Activated CD4-positive, alpha-beta memory T cell treated with anti-CD3 and anti-CD28 coated beads for 36 hours (primary cell): ENCODE results near the gene CRLF1. TPM values are rescaled to one million over a fixed set of nuclear protein-coding genes. Genes with fewer than 3 reads are reported as not detected.

Experiments used
- CTCF ChIA-PET: fragments of 350-600 bp; sonication (Branson Sonifier 250); formaldehyde crosslinking; loops from one replicate; lab custom pipeline; 2021; ENCODE audit warnings: antibody characterized with exemption, inconsistent platforms; lab: Charles Lee
- POLR2A ChIA-PET: fragments of 350-600 bp; sonication (Branson Sonifier 250); formaldehyde crosslinking; loops from one replicate; lab custom pipeline; 2021; ENCODE audit warnings: antibody characterized with exemption; lab: Charles Lee
- DNase-seq: peaks from one replicate; pipeline ENCODE4 v3.0.0-alpha.2; 2020
- H3K27ac Mint-ChIP-seq: one replicate; pipeline ENCODE4 v1.8.0; 2021; ENCODE audit warnings: mixed read lengths
- H3K27me3 Mint-ChIP-seq: one replicate; pipeline ENCODE4 v1.8.0; 2021; ENCODE audit warnings: mixed read lengths
- H3K36me3 Mint-ChIP-seq: one replicate; pipeline ENCODE4 v1.8.0; 2021; ENCODE audit warnings: mixed read lengths
- H3K4me1 Mint-ChIP-seq: one replicate; pipeline ENCODE4 v1.8.0; 2021; ENCODE audit warnings: low read depth, mixed read lengths
- H3K4me3 Mint-ChIP-seq: one replicate; pipeline ENCODE4 v1.8.0; 2021; ENCODE audit warnings: mild to moderate bottlenecking, mixed read lengths
- H3K9me3 Mint-ChIP-seq: one replicate; pipeline ENCODE4 v1.8.0; 2021; ENCODE audit warnings: mixed read lengths
- intact Hi-C: fragments of 100-400 bp; cut with micrococcal nuclease; formaldehyde crosslinking; loops from one replicate; pipeline ENCODE4 v1.15.1; 2023
- total RNA-seq, 2 experiments: library from RNA; stranded (reverse); gene quantifications; one replicate each; pipeline ENCODE4 v1.2.3, GENCODE V29; 2021

Gene CRLF1
- total RNA-seq, 2 experiments from 2014 or later = not detected

DNA sequence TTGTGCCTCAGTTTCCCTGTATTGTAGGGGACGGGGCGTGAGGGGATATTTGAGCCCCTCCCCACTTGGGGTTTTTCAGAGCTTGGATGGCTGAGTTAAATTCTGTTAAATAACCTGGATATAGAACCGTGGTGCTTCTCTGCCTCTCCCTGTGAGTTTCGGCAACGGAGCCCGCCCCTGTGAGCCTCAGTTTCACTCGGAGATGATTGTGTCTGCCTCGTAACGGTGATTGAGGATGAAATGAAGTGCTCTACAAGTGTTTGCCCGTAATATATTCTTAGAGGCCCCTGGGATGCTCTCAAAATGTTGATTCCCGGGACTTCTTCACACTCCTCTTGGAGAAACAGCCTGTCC is 48.4 kb downstream of the CRLF1 start:
- peaks cover 17% of the 10 kb centered on the region for H3K36me3 Mint-ChIP-seq
- H3K4me3 Mint-ChIP-seq = peak overlapping the region; percentile 86
- peaks cover 13% of the 10 kb centered on the region for H3K4me1 Mint-ChIP-seq
- CTCF ChIA-PET = interaction anchor here (0.6 to 2.3 kb wide), 11 partner anchors 14 to 170 kb away, joined by 3 to 22 read pairs (median 4); partner anchors contain the start of genes FKBP8, REX1BD and UBA52
- POLR2A ChIA-PET = interaction anchor here (1.0 to 3.7 kb wide), 7 partner anchors 13 to 362 kb away, joined by 3 to 24 read pairs (median 14); partner anchors contain the start of genes ELL, FKBP8, REX1BD and UBA52
- DNase-seq = peak; percentile 29
- H3K27ac Mint-ChIP-seq = peak overlapping the region; percentile 94
- no peaks in the 10 kb centered on the region for H3K9me3 Mint-ChIP-seq
- H3K27me3 Mint-ChIP-seq = no peaks in the 10 kb centered on the region
- intact Hi-C loops = no loop called here

DNA sequence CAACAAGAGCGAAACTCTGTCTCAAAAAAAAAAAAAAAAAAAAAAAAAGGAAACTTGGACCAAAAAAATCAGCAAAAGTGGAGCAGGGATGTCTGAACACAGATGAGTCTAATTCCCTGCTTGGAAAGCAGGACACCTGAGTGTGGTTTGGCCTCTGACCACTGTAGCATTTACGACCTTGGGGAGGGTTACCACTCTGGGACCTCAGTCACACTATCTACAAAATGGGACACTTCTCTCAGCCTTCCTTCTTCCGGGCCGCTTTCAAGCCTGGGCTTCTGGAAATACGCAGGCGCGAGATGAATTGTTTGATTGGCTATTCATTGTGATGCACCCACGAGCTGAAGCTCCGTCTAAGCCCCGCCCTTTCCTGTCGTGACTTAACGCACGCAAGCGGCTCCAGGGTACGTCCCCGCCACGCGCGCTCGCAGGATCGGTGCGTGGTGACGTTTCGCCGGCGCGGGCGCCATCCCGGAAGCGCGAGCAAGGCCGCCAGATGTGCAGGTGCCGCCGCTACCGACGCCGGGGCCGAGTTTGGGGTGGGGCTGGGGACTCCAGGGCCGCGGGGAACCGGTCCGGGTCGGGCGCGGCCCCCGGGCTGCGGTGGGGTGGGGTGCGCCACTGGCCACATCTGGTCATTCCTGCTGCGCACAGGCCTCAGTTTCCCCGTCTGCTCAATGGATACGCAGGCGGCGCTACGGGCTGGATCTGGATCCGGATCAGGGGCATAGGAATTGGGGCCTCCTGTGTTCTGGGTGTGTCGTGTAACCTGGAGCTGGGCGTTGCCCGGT is 49.0 kb downstream of the CRLF1 start, which contains the start of gene KXD1:
TSS of gene KXD1 (plus strand) at position 460 of the 791 bp plus-strand sequence. CDS start 4,187 bp downstream, outside the sequence.
- H3K4me1 Mint-ChIP-seq = peaks cover 13% of the 10 kb centered on the region
- H3K27ac Mint-ChIP-seq = peak within 1 kb of the TSS; percentile 94
- H3K4me3 Mint-ChIP-seq = peak within 1 kb of the TSS; percentile 86
- ChIA-PET CTCF (interaction anchor here (0.6 to 2.3 kb wide), 14 partner anchors 13 to 169 kb away, joined by 3 to 22 read pairs (median 4); partner anchors contain the start of genes FKBP8, REX1BD and UBA52), POLR2A (interaction anchor here (0.6 to 3.7 kb wide), 9 partner anchors 11 to 363 kb away, joined by 3 to 24 read pairs (median 3); partner anchors contain the start of genes ELL, FKBP8, REX1BD and UBA52)
- intact Hi-C loops = loop anchor here (1.0 kb wide), 4 partner anchors 13 to 79 kb away; partner anchors contain the start of genes ELL and UBA52
- H3K9me3 Mint-ChIP-seq = no peaks in the 10 kb centered on the region
- H3K36me3 Mint-ChIP-seq = peaks cover 12% of the 10 kb centered on the region
- DNase-seq = peak; percentile 99
- H3K27me3 Mint-ChIP-seq = no peaks in the 10 kb centered on the region

DNA sequence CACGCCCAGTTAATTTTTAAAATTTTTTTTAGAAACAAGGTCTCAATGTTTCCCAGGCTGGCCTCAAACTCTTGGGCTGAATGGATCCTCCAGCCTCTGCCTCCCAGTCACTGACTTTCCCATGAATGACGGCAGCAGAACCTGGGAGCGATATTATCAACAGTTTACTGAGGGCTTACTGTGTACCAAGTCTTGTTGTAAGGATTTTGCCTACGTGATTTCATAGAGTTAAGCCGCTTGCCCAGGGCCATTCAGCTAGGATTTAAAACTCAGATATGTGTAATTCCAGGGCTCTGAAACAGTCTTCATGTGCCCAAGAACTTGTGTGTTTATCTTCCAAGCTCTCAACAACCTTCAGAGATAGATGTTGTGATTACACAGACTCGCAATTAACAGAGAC is 55.0 kb downstream of the CRLF1 start:
- POLR2A ChIA-PET = interaction anchor here (0.6 kb wide), 1 partner anchor 271 kb away, joined by 3 read pairs; no protein-coding TSS in a partner anchor

DNA sequence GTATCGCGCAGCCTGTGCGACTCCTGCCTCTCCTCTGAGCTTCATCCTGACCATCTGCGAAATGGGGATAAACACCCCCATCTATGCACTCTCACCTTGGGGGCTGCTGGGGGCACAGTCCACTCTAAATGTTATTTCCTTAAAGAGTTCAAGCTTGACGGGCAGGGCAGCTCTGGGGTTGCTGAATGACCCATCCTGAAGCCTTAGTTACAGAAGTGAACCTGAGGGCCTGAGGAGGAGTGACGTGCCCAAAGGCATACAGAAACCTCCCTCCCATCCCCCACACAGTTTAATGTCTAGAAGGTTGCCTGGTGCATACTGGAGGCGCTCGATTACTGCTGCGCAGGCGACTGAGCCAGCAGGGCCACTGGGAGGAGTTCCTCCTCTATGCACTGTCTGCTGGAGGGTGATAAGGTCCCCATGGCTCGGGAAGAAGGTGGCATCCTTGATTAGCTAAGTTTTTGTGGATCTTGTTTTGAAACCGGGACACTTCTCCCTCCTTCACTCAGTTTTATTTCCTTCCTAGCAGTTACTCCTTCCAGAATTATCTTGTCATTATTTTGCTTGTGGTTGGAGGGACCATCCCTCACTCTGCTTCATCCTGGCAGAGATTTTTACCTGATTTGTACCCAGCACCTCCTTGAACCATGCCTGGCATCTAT is 62.7 kb downstream of the CRLF1 start:
- ChIA-PET CTCF (interaction anchor here (0.7 to 1.9 kb wide), 9 partner anchors 10 to 303 kb away, joined by 3 to 22 read pairs (median 4); partner anchors contain the start of genes ELL, KXD1, REX1BD and UBA52), POLR2A (interaction anchor here (0.5 to 2.7 kb wide), 8 partner anchors 9 to 139 kb away, joined by 3 to 14 read pairs (median 4); partner anchors contain the start of genes CRTC1, ELL, KXD1 and REX1BD)
- peak overlapping the region; percentile 98 for H3K27ac Mint-ChIP-seq
- H3K27me3 Mint-ChIP-seq = no peaks in the 10 kb centered on the region
- intact Hi-C loops = loop anchor here (1.0 to 5.0 kb wide), 6 partner anchors 13 to 102 kb away; partner anchors contain the start of genes ELL, KXD1, REX1BD and UBA52
- H3K36me3 Mint-ChIP-seq = peaks cover 10% of the 10 kb centered on the region
- H3K4me3 Mint-ChIP-seq = peak overlapping the region; percentile 89
- peaks cover 23% of the 10 kb centered on the region for H3K4me1 Mint-ChIP-seq
- peak; percentile 89 for DNase-seq
- no peaks in the 10 kb centered on the region for H3K9me3 Mint-ChIP-seq

More for the DNA sequence above, 55.0 kb downstream of the CRLF1 start:
- DNase-seq = no peak
- Mint-ChIP-seq H3K9me3 (no peaks in the 10 kb centered on the region), H3K27ac (no peak overlapping the region), H3K36me3 (no peaks in the 10 kb centered on the region), H3K4me3 (no peak overlapping the region), H3K4me1 (no peaks in the 10 kb centered on the region), H3K27me3 (no peaks in the 10 kb centered on the region)
- CTCF ChIA-PET = interaction anchor here (0.6 to 1.2 kb wide), 2 partner anchors 37 to 89 kb away, joined by 3 to 4 read pairs; partner anchors contain the start of gene REX1BD
- intact Hi-C loops = no loop called here

Other genes with a start within 250 kb of the CRLF1 start
- gene GDF15, start 220.6 kb downstream of the CRLF1 start, total RNA-seq = not detected
- gene LRRC25, start 209.2 kb downstream of the CRLF1 start, total RNA-seq = not detected
- gene SSBP4, start 187.4 kb downstream of the CRLF1 start, total RNA-seq = 100 to 1,000 TPM in 1 of 2 experiments, 10 to 100 TPM in 1; 97.9 to 102 TPM
- 10 to 100 TPM; 19.3 to 20.0 TPM for gene ISYNA1, start 168.7 kb downstream of the CRLF1 start, total RNA-seq
- gene ELL, start 84.7 kb downstream of the CRLF1 start, total RNA-seq = 10 to 100 TPM; 24.7 to 29.7 TPM
- gene FKBP8, start 63.2 kb downstream of the CRLF1 start, total RNA-seq = 100 to 1,000 TPM; 232 to 236 TPM
- gene KXD1, start 48.9 kb downstream of the CRLF1 start, total RNA-seq = 100 to 1,000 TPM; 112 to 114 TPM
- gene UBA52, start 34.9 kb downstream of the CRLF1 start, total RNA-seq = 1,000 to 10,000 TPM; 1,569 to 1,601 TPM
- gene REX1BD, start 18.0 kb downstream of the CRLF1 start, total RNA-seq = 10 to 100 TPM; 97.6 to 99.3 TPM
- under 1 TPM; 0.24 to 0.40 TPM for gene TMEM59L, start 6.1 kb upstream of the CRLF1 start, total RNA-seq
- gene KLHL26, start 30.2 kb upstream of the CRLF1 start, total RNA-seq = 10 to 100 TPM; 10.7 to 11.0 TPM
- 1 to 10 TPM; 5.6 to 6.3 TPM for gene CRTC1, start 76.9 kb upstream of the CRLF1 start, total RNA-seq
- gene COMP, start 184.5 kb upstream of the CRLF1 start, total RNA-seq = not detected
- 10 to 100 TPM; 71.7 to 77.2 TPM for gene UPF1, start 225.2 kb upstream of the CRLF1 start, total RNA-seq